ENCODE measurements around the gene ELOA2. TPM values are rescaled to one million over a fixed set of nuclear protein-coding genes. Genes with fewer than 3 reads are reported as not detected.
"Not testable (repeated sequence)": the region's sequence is repeated elsewhere in the genome, so short reads cannot be mapped to it uniquely, and the experiment has no call there.

The ELOA2 gene
- total RNA-seq, 1 donor from 2014 or later: not detected

GRCh38 chr18:47040982-47041381 lies 5.6 kb upstream of the ELOA2 start:
- no peaks in the 10 kb centered on the region for H3K9me3 Mint-ChIP-seq (ENCODE audit: low read depth)
- DNase-seq (ENCODE audit: low spot score, unreplicated experiment): no peak
- no peak overlapping the region for H3K4me3 Mint-ChIP-seq (ENCODE audit: low read depth)
- no peaks in the 10 kb centered on the region for H3K27me3 Mint-ChIP-seq
- TF ChIP-seq, protein P1, sequence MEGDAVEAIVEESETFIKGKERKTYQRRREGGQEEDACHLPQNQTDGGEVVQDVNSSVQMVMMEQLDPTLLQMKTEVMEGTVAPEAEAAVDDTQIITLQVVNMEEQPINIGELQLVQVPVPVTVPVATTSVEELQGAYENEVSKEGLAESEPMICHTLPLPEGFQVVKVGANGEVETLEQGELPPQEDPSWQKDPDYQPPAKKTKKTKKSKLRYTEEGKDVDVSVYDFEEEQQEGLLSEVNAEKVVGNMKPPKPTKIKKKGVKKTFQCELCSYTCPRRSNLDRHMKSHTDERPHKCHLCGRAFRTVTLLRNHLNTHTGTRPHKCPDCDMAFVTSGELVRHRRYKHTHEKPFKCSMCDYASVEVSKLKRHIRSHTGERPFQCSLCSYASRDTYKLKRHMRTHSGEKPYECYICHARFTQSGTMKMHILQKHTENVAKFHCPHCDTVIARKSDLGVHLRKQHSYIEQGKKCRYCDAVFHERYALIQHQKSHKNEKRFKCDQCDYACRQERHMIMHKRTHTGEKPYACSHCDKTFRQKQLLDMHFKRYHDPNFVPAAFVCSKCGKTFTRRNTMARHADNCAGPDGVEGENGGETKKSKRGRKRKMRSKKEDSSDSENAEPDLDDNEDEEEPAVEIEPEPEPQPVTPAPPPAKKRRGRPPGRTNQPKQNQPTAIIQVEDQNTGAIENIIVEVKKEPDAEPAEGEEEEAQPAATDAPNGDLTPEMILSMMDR (IDR thresholded peaks at IDR 0.05; ENCODE audit: unreplicated experiment): no peak
- H3K36me3 Mint-ChIP-seq (ENCODE audit: insufficient read depth): no peaks in the 10 kb centered on the region
- H3K4me1 Mint-ChIP-seq (ENCODE audit: low read depth): no peaks in the 10 kb centered on the region
- H3K27ac Mint-ChIP-seq: no peak overlapping the region

- H3K27ac Mint-ChIP-seq: no peak overlapping the region
- H3K4me3 Mint-ChIP-seq (ENCODE audit: low read depth): no peak overlapping the region
- TF ChIP-seq, protein P1 (IDR thresholded peaks at IDR 0.05; ENCODE audit: unreplicated experiment): no peak
- H3K4me1 Mint-ChIP-seq (ENCODE audit: low read depth): no peaks in the 10 kb centered on the region
- H3K9me3 Mint-ChIP-seq (ENCODE audit: low read depth): no peaks in the 10 kb centered on the region
- no peaks in the 10 kb centered on the region for H3K27me3 Mint-ChIP-seq
- no peaks in the 10 kb centered on the region for H3K36me3 Mint-ChIP-seq (ENCODE audit: insufficient read depth)
- no peak for DNase-seq (ENCODE audit: low spot score, unreplicated experiment)
Observed at GRCh38 chr18:47036927-47037578, 1.6 kb upstream of the ELOA2 start.

DNA sequence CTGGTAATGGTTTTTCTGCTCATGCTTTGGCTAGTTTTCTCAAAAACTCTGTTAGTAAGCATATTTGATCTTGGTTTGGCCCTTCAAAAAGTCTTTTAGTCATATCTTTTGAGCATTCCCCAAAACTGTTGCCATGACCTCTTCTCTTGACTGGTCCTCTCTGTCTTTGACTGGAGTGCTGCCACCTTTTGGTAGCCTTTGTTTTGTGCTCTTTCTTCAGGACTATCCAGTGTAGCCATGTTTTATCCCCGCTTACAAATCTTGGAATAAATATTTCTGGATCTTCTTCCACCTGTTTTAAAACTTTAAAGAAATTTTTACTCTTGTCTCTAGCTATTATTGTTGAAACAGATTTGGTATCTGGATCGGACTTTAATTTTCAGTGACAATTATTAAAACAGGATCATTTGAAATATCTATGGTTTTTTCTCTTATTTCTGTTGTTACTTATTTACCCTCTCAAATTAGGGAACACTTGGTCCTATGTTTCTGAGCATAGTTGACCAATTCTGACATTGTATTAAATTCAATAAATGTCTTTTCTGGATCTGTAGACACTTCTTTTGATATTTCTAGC lies 965 bp upstream of the ELOA2 start:
- DNase-seq (ENCODE audit: low spot score, unreplicated experiment): no peak
- Mint-ChIP-seq H3K9me3 (ENCODE audit: low read depth) (peaks cover under 1% of the 10 kb centered on the region), H3K4me3 (ENCODE audit: low read depth) (no peak overlapping the region), H3K36me3 (ENCODE audit: insufficient read depth) (peaks cover under 1% of the 10 kb centered on the region), H3K27ac (no peak overlapping the region), H3K27me3 (no peaks in the 10 kb centered on the region), H3K4me1 (ENCODE audit: low read depth) (no peaks in the 10 kb centered on the region)
- TF ChIP-seq, protein P1 (IDR thresholded peaks at IDR 0.05; ENCODE audit: unreplicated experiment): peak; percentile 51

DNA sequence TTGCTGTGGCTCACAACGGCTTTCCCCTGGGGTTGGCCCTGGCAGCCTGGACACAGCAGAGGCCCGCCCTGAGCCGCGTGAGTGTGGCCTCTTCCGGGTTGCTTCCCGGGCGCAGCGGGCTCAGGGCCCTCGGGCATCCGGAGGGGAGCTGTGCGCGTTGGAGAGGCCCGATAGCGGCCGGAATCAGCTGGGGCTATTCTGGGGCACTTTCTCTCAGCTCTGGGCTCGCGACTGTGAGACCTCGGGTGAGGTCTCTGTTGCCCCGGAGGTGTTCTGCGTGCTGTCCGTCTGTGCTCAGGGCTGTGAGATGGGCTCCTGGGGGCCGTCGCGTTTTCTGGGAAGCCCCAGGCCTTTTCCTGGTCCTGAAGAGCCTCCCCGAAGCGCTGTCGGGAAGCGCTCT lies 830 bp downstream of the ELOA2 start:
- not testable (repeated sequence) for H3K4me3 Mint-ChIP-seq (ENCODE audit: low read depth); H3K27me3 Mint-ChIP-seq; H3K36me3 Mint-ChIP-seq (ENCODE audit: insufficient read depth); H3K9me3 Mint-ChIP-seq (ENCODE audit: low read depth); DNase-seq (ENCODE audit: low spot score, unreplicated experiment); H3K27ac Mint-ChIP-seq; H3K4me1 Mint-ChIP-seq (ENCODE audit: low read depth)

- peaks cover 2% of the 10 kb centered on the region for H3K36me3 Mint-ChIP-seq (ENCODE audit: insufficient read depth)
- DNase-seq (ENCODE audit: low spot score, unreplicated experiment): no peak
- H3K4me1 Mint-ChIP-seq (ENCODE audit: low read depth): no peaks in the 10 kb centered on the region
- no peak overlapping the region for H3K27ac Mint-ChIP-seq
- H3K9me3 Mint-ChIP-seq (ENCODE audit: low read depth): peaks cover 4% of the 10 kb centered on the region
- H3K4me3 Mint-ChIP-seq (ENCODE audit: low read depth): no peak overlapping the region
- H3K27me3 Mint-ChIP-seq: no peaks in the 10 kb centered on the region
- TF ChIP-seq, protein P1 (IDR thresholded peaks at IDR 0.05; ENCODE audit: unreplicated experiment): no peak
Observed at GRCh38 chr18:47032945-47033344, 2.5 kb downstream of the ELOA2 start.

DNA sequence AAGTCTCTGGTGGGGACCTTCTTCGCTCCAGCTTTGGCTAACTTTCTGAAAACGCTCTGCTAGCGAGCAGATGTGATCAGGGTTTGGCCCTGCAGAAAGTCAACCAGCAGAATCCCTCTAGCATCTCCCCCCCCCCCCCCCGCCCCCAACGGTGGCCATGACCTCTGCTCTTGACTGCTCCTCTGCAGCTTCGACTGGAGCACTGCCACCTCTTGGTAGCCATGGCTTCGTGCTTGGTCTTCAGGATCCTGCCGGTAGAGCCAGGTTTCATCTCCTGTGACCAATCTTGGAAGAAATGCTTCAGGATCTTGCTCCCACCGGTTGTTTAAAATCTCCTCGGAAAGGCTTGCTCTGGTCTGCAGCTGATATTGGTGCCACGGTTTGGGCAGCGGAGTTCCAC lies 4.5 kb downstream of the ELOA2 start:
- not testable (repeated sequence) for H3K27ac Mint-ChIP-seq; H3K27me3 Mint-ChIP-seq; DNase-seq (ENCODE audit: low spot score, unreplicated experiment); H3K9me3 Mint-ChIP-seq (ENCODE audit: low read depth); H3K4me1 Mint-ChIP-seq (ENCODE audit: low read depth); H3K36me3 Mint-ChIP-seq (ENCODE audit: insufficient read depth); H3K4me3 Mint-ChIP-seq (ENCODE audit: low read depth)

DNA sequence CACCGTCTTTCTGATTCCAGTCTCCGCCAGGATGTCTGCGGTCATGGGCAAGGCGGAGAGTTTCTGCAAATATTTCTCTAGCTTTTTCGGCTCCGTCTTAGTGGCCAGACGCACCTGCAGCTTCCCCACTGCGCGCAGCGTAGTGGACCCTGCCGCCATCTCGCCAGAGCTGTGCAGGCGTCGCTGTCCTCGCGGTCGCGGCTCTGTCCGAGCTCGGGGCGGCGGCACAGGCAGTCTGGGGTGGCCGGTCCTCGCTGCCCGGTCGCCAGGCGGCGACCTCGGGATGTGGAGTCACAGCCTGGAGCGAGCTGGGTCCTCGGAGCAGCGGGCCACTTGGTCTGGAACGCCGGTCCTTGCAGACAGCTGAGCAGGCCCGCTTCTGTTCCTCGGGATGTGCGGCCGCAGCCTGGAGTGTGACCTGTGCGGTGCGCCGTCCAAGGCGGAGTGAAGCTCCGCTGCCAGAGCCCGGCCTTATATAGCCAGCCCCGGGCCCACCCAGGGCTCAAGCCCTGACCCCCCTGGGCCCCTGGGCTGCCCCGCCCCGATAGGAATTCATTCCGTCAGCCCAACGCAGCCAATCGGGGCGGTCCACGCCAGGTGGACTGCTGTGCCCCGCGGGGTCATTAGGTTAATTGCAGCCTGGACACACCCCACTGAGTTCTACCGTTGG lies 5.6 kb downstream of the ELOA2 start:
- H3K36me3 Mint-ChIP-seq (ENCODE audit: insufficient read depth); H3K4me3 Mint-ChIP-seq (ENCODE audit: low read depth); DNase-seq (ENCODE audit: low spot score, unreplicated experiment); H3K4me1 Mint-ChIP-seq (ENCODE audit: low read depth); H3K27me3 Mint-ChIP-seq; H3K9me3 Mint-ChIP-seq (ENCODE audit: low read depth); H3K27ac Mint-ChIP-seq: not testable (repeated sequence)

- not testable (repeated sequence) for H3K36me3 Mint-ChIP-seq (ENCODE audit: insufficient read depth); H3K4me1 Mint-ChIP-seq (ENCODE audit: low read depth); H3K27me3 Mint-ChIP-seq; DNase-seq (ENCODE audit: low spot score, unreplicated experiment); H3K9me3 Mint-ChIP-seq (ENCODE audit: low read depth); H3K4me3 Mint-ChIP-seq (ENCODE audit: low read depth); H3K27ac Mint-ChIP-seq
Observed at GRCh38 chr18:47028738-47029137, 6.7 kb downstream of the ELOA2 start.

DNA sequence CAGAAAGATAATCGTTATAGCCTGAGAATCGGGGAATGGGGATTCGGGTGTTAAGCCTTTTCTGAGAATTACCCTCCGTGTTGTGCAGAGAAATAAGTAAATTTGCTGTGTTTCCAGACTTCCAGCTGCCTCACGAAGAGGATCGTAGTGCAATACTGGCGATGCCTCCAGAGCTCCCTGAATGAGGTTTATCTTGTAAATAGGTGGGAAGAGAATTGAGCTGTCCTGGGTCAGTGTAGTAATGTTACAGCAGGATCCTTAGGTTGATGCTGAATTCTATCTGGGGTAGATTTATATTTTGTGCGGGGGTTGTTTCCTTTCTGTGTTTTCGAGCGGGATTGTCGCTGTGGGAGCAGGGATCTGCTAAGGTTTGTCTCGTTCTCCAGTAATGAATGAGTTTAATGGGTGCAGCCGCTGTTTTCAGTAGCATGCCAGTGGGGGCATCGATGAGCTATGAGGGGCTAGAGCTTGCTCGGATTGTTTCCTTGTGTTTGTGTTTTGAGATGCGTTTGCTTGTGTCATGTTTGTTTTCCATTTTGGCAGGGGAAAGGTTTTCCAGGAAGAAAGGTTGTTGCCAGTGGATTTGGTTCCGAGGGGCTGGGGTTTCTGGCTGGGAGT lies 9.8 kb downstream of the ELOA2 start:
- H3K27me3 Mint-ChIP-seq; H3K9me3 Mint-ChIP-seq (ENCODE audit: low read depth); H3K4me3 Mint-ChIP-seq (ENCODE audit: low read depth); H3K36me3 Mint-ChIP-seq (ENCODE audit: insufficient read depth); H3K27ac Mint-ChIP-seq; DNase-seq (ENCODE audit: low spot score, unreplicated experiment); H3K4me1 Mint-ChIP-seq (ENCODE audit: low read depth): not testable (repeated sequence)

Measured in progenitor cell of endocrine pancreas (in vitro differentiated cells).